Activated CD8-positive, alpha-beta memory T cell treated with anti-CD3 and anti-CD28 coated beads, Interleukin-2, amount 10 ng/mL, durations not matched to agents 7 days and 5 days (primary cell): Measurements from ENCODE around the gene TIAM2. TPM values are rescaled to one million over a fixed set of nuclear protein-coding genes. Genes with fewer than 3 reads are reported as not detected.

ENCODE experiments used
- ATAC-seq: fragments of 150-1000 bp; cut with Tn5 transposase; one replicate; pipeline ENCODE4 v1.10.0; 2021; ENCODE audit warnings: moderate library complexity
- CTCF ChIA-PET: fragments of 350-600 bp; sonication (Branson Sonifier 250); formaldehyde crosslinking; loops from one replicate; lab custom pipeline; 2021; ENCODE audit warnings: antibody characterized with exemption; lab: Charles Lee
- DNase-seq: peaks from one replicate; pipeline ENCODE4 v3.0.0-alpha.2; 2020
- H3K27ac Mint-ChIP-seq: one replicate; pipeline ENCODE4 v1.8.0; 2021; ENCODE audit warnings: mild to moderate bottlenecking, mixed read lengths
- H3K27me3 Mint-ChIP-seq: one replicate; pipeline ENCODE4 v1.8.0; 2021; ENCODE audit warnings: mixed read lengths
- H3K36me3 Mint-ChIP-seq: one replicate; pipeline ENCODE4 v1.8.0; 2021; ENCODE audit warnings: mild to moderate bottlenecking, mixed read lengths
- H3K4me1 Mint-ChIP-seq: one replicate; pipeline ENCODE4 v1.8.0; 2021; ENCODE audit warnings: mixed read lengths
- H3K4me3 Mint-ChIP-seq: one replicate; pipeline ENCODE4 v1.8.0; 2021; ENCODE audit warnings: mild to moderate bottlenecking, moderate library complexity, mixed read lengths
- H3K9me3 Mint-ChIP-seq: one replicate; pipeline ENCODE4 v1.8.0; 2022; ENCODE audit warnings: low read depth, mixed read lengths
- total RNA-seq, 2 experiments: library from RNA; stranded (reverse); gene quantifications; one replicate each; pipeline ENCODE4 v1.2.3, GENCODE V29; 2021

The TIAM2 gene
- total RNA-seq, 2 experiments from 2014 or later = 6.9 to 14.6 TPM

DNA sequence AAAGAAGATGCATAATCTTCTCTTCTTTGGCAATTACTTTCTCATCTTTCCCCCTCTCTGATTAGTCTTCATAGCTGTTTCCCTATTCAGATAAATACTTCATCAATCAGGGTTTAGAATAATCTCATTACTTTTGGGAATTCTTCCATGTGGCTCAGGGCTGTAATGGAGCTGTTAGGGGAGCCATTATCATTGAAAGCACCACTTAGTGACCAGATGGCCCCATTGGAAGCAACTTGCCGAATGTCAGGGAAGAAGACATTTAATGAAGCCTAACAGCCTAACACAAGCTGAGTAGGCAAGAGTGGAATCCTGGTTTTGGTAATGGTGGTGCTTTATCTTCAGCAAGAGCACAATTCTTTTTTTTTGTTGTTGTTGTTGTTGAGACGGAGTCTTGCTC is 45.0 kb downstream of the TIAM2 start:
- no peak for DNase-seq
- Mint-ChIP-seq H3K9me3 (no peaks in the 10 kb centered on the region), H3K27ac (no peak overlapping the region), H3K27me3 (no peaks in the 10 kb centered on the region), H3K36me3 (no peaks in the 10 kb centered on the region), H3K4me1 (peaks cover 2% of the 10 kb centered on the region), H3K4me3 (no peak overlapping the region)
- CTCF ChIA-PET = no interaction called here
- ATAC-seq = no peak

GRCh38 chr6:155040901-155041650 is 46.0 kb downstream of the TIAM2 start:
- no peak overlapping the region for H3K4me3 Mint-ChIP-seq
- CTCF ChIA-PET = no interaction called here

GRCh38 chr6:155041741-155042279 is 46.7 kb downstream of the TIAM2 start:
- CTCF ChIA-PET = no interaction called here
- no peak overlapping the region for H3K4me3 Mint-ChIP-seq
- DNase-seq (no peak), ATAC-seq (no peak)
- H3K27ac Mint-ChIP-seq = no peak overlapping the region
- no peaks in the 10 kb centered on the region for H3K9me3 Mint-ChIP-seq
- H3K27me3 Mint-ChIP-seq = peaks cover 3% of the 10 kb centered on the region
- H3K36me3 Mint-ChIP-seq = no peaks in the 10 kb centered on the region
- peaks cover 2% of the 10 kb centered on the region for H3K4me1 Mint-ChIP-seq

More at GRCh38 chr6:155040901-155041650, 46.0 kb downstream of the TIAM2 start:
- no peaks in the 10 kb centered on the region for H3K27me3 Mint-ChIP-seq
- peaks cover 2% of the 10 kb centered on the region for H3K4me1 Mint-ChIP-seq
- no peaks in the 10 kb centered on the region for H3K9me3 Mint-ChIP-seq
- H3K36me3 Mint-ChIP-seq = no peaks in the 10 kb centered on the region
- no peak overlapping the region for H3K27ac Mint-ChIP-seq
- DNase-seq (no peak), ATAC-seq (no peak)

DNA sequence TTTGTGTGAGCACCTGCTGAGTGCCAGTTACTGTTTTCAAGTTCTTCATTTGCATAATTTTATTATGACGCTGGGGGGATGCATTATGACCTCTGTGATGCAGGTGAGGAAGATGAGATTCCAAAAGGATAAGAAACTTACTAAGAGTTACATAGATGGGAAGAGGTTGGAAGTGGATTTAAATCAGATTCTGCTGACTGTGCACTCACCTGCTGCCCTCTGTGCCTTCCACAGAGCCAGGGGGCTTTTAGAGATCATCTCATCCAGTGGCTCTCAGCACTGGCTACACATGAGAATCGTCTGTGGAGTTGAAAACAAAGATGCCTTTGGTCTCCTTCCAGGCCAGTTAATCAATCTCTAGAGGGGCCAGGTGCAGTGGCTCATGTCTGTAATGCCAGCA is 47.9 kb downstream of the TIAM2 start:
- ATAC-seq (no peak), DNase-seq (no peak)
- CTCF ChIA-PET = no interaction called here
- peaks cover 3% of the 10 kb centered on the region for H3K27me3 Mint-ChIP-seq
- no peaks in the 10 kb centered on the region for H3K36me3 Mint-ChIP-seq
- peaks cover 2% of the 10 kb centered on the region for H3K4me1 Mint-ChIP-seq
- no peak overlapping the region for H3K27ac Mint-ChIP-seq
- H3K9me3 Mint-ChIP-seq = no peaks in the 10 kb centered on the region
- H3K4me3 Mint-ChIP-seq = no peak overlapping the region

DNA sequence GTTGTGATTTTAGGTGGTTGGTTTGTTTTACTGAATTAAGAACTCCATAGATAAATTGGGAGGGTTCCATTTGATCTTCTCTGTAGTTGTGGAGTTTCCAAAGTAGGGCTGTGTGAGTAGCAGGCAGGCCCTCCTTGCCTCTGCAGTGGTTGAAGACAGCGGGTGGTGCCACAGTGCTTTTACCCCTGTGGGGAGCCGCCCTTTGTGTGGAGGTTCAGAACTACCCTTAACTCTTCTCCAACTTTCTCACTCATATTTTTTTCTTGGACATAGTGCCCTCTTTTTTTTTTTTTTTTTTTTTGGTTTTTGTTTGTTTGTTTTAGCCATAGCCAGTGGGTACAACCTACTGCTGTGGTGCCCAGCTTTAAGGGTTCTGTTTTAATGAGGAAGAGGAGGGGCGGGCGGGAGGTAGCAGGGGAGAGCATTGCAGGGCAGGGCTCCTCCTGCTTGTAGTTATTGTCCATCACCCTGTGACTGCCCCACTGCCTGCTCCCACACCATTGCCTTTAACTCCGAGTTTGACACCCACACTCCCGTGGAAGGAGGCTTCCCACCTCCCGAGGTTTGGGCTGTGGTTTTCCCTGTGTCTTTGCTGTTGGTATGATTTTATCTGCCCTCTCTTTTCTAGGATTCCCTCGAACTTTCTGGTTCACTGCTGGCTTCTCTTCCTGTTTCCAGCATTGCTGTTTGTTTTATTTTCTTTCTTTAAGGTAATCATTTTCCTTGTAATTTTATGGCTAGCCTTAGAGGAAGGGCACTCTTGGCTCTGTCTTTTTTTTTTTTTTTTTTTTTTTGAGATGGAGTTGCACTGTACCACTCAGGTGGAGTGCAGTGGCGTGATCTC is 50.7 kb downstream of the TIAM2 start:
- Mint-ChIP-seq H3K9me3 (no peaks in the 10 kb centered on the region), H3K4me3 (no peak overlapping the region), H3K27me3 (peaks cover 3% of the 10 kb centered on the region), H3K36me3 (peaks cover 3% of the 10 kb centered on the region), H3K27ac (no peak overlapping the region), H3K4me1 (peaks cover 18% of the 10 kb centered on the region)
- ATAC-seq = no peak
- no peak for DNase-seq
- CTCF ChIA-PET = no interaction called here

GRCh38 chr6:155047523-155047922 is 52.4 kb downstream of the TIAM2 start:
- peaks cover 3% of the 10 kb centered on the region for H3K27me3 Mint-ChIP-seq
- no peak for ATAC-seq
- CTCF ChIA-PET = no interaction called here
- DNase-seq = no peak
- no peak overlapping the region for H3K27ac Mint-ChIP-seq
- peaks cover 7% of the 10 kb centered on the region for H3K36me3 Mint-ChIP-seq
- H3K4me1 Mint-ChIP-seq = peaks cover 28% of the 10 kb centered on the region
- H3K4me3 Mint-ChIP-seq = no peak overlapping the region
- H3K9me3 Mint-ChIP-seq = no peaks in the 10 kb centered on the region

DNA sequence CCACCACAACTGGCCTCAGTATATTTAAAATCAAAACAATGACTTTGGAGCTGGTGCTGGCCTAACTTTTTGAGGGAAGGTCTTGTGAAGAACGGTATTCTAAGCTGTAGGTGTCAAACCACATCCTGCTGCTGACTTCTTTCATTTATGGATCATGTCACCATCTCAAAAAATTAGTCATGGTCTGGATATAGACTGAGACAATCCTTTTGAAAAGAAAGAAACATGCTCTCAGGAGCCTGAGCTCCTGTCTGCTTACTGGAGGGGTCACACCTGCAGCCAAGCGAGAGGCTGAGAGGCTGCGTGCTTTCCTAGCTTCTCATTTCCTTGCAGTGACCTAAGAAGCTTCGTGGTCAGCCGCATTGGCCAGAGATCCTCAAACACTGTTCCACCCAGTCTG is 55.2 kb downstream of the TIAM2 start:
- DNase-seq = peak; percentile 77
- H3K27me3 Mint-ChIP-seq = peaks cover 3% of the 10 kb centered on the region
- H3K9me3 Mint-ChIP-seq = no peaks in the 10 kb centered on the region
- peaks cover 8% of the 10 kb centered on the region for H3K36me3 Mint-ChIP-seq
- peak; percentile 95 for ATAC-seq
- peak overlapping the region; percentile 87 for H3K27ac Mint-ChIP-seq
- CTCF ChIA-PET = interaction anchor here (0.8 to 1.7 kb wide), 4 partner anchors 103 to 810 kb away, joined by 3 to 5 read pairs (median 3); no protein-coding TSS in a partner anchor
- peaks cover 35% of the 10 kb centered on the region for H3K4me1 Mint-ChIP-seq
- H3K4me3 Mint-ChIP-seq = no peak overlapping the region

- DNase-seq = no peak
- peaks cover 5% of the 10 kb centered on the region for H3K36me3 Mint-ChIP-seq
- no peaks in the 10 kb centered on the region for H3K9me3 Mint-ChIP-seq
- H3K4me1 Mint-ChIP-seq = peaks cover 32% of the 10 kb centered on the region
- H3K27me3 Mint-ChIP-seq = no peaks in the 10 kb centered on the region
- no peak for ATAC-seq
- CTCF ChIA-PET = no interaction called here
- no peak overlapping the region for H3K4me3 Mint-ChIP-seq
- H3K27ac Mint-ChIP-seq = no peak overlapping the region
These were observed 59.6 kb downstream of the TIAM2 start for GRCh38 chr6:155054491-155055250.

DNA sequence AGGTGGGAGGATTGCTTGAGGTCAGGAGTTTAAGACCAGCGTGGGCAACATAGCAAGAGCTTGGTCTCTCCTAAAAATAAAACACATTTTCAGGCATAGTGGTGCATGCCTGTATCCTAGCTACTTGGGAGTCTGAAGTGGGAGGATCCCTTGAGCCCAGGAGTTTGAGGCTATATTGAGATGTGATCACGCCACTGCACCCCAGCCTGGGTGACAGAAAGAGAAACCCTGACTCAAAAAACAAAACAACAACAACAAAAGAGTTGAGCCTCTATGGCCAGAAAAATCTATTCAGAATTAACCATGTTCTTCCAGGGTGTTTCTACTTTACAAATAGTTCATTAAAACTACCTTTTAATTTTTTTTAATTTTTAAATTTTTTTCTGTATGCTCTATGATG is 60.6 kb downstream of the TIAM2 start:
- Mint-ChIP-seq H3K9me3 (no peaks in the 10 kb centered on the region), H3K27me3 (no peaks in the 10 kb centered on the region), H3K4me3 (no peak overlapping the region), H3K4me1 (peaks cover 23% of the 10 kb centered on the region), H3K36me3 (peaks cover 5% of the 10 kb centered on the region), H3K27ac (no peak overlapping the region)
- no peak for ATAC-seq
- CTCF ChIA-PET = no interaction called here
- DNase-seq = no peak

DNA sequence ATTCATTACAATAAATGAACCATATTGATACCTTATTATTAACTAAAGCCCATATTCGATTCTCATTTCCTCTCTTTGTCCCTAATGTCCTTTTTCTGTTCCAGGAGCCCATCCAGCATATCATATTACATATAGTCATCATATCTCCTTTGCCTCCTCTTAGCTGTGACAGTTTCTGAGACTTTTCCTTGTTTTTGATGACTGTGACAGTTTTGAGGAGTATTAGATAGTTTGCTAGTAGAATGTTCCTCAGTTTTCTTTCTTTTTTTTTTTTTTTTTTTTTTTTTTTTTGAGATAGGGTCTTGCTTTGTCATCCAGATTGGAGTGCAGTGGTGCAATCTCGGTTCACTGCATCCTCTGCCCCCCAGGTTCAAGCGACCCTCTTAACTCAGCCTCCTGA is 61.6 kb downstream of the TIAM2 start:
- no peaks in the 10 kb centered on the region for H3K27me3 Mint-ChIP-seq
- peaks cover 15% of the 10 kb centered on the region for H3K4me1 Mint-ChIP-seq
- no peak overlapping the region for H3K4me3 Mint-ChIP-seq
- no peak overlapping the region for H3K27ac Mint-ChIP-seq
- ATAC-seq = no peak
- DNase-seq = no peak
- H3K9me3 Mint-ChIP-seq = no peaks in the 10 kb centered on the region
- CTCF ChIA-PET = interaction anchor here (0.6 kb wide), 1 partner anchor 108 kb away, joined by 4 read pairs; no protein-coding TSS in a partner anchor
- H3K36me3 Mint-ChIP-seq = peaks cover 3% of the 10 kb centered on the region

- H3K9me3 Mint-ChIP-seq = no peaks in the 10 kb centered on the region
These were observed 66.3 kb downstream of the TIAM2 start for GRCh38 chr6:155061381-155061780.

DNA sequence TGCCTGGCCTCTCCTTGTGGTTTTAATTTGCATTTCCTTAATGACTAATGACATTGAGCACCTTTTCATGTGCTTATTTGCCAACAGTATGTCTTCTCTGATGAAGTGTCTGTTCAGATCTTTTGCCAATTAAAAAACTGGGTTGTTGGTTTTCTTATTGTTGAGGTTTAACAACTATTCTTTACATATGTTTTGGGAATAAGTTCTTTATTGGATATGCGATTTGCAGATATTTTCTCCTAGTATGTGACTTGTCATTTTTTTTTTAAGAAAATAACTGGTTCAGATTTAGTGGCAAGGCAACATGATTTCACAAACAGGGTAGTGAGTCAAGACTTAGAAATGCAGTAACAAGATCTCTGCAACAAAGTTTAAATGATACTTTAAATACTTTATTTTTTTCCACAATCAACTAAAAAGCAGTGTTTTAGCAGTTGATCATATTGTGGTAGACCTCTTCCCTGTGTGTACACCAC is 67.8 kb downstream of the TIAM2 start:
- Mint-ChIP-seq H3K4me1 (no peaks in the 10 kb centered on the region), H3K27me3 (peaks cover 2% of the 10 kb centered on the region), H3K36me3 (no peaks in the 10 kb centered on the region), H3K27ac (no peak overlapping the region), H3K9me3 (no peaks in the 10 kb centered on the region), H3K4me3 (no peak overlapping the region)
- ATAC-seq (no peak), DNase-seq (no peak)
- CTCF ChIA-PET = no interaction called here

More at GRCh38 chr6:155061381-155061780, 66.3 kb downstream of the TIAM2 start:
- no peaks in the 10 kb centered on the region for H3K36me3 Mint-ChIP-seq
- ATAC-seq (no peak), DNase-seq (no peak)
- H3K27ac Mint-ChIP-seq = no peak overlapping the region
- H3K4me3 Mint-ChIP-seq = no peak overlapping the region
- CTCF ChIA-PET = no interaction called here
- H3K27me3 Mint-ChIP-seq = no peaks in the 10 kb centered on the region
- no peaks in the 10 kb centered on the region for H3K4me1 Mint-ChIP-seq

GRCh38 chr6:155064303-155064702 is 69.2 kb downstream of the TIAM2 start:
- Mint-ChIP-seq H3K27ac (no peak overlapping the region), H3K9me3 (no peaks in the 10 kb centered on the region), H3K36me3 (no peaks in the 10 kb centered on the region), H3K4me1 (no peaks in the 10 kb centered on the region), H3K27me3 (peaks cover 2% of the 10 kb centered on the region), H3K4me3 (no peak overlapping the region)
- DNase-seq (no peak), ATAC-seq (no peak)
- CTCF ChIA-PET = no interaction called here
